GM12878 (cell line): Measurements from ENCODE around the gene HNMT. TPM values are rescaled to one million over a fixed set of nuclear protein-coding genes. Genes with fewer than 3 reads are reported as not detected.

Source experiments
- ATAC-seq: fragments of 200-7000 bp; cut with Tn5 transposase; 3 replicates; pipeline ENCODE4 v1.9.1; 2020; ENCODE audit warnings: mild to moderate bottlenecking, moderate library complexity
- BruUV-seq: library from RNA; stranded (reverse); fragments of 400-500 nt; replicated peaks from 2 replicates; lab custom pipeline; 2021; lab: Mats Ljungman, UMichigan
- CTCF ChIA-PET: fragments of 300-600 bp; sonication (Branson Sonifier 250); formaldehyde crosslinking; extraction: SDS; loops from one replicate; lab custom pipeline; 2021; ENCODE audit warnings: inconsistent platforms; lab: Yijun Ruan, JAX
- POLR2A ChIA-PET: fragments of 350-600 bp; formaldehyde crosslinking; extraction: SDS; loops from one replicate; lab custom pipeline; 2021; ENCODE audit warnings: inconsistent platforms; lab: Charles Lee
- RAD21 ChIA-PET: fragments of 300-600 bp; sonication (Branson Sonifier 250); formaldehyde crosslinking; loops from one replicate; lab custom pipeline; 2023; ENCODE audit warnings: antibody characterized with exemption; ENCODE audit not compliant: unreplicated experiment; lab: Charles Lee
- SMC1A ChIA-PET: fragments of 300-600 bp; sonication (Branson Sonifier 250); formaldehyde crosslinking; loops from one replicate; lab custom pipeline; 2023; ENCODE audit not compliant: unreplicated experiment, uncharacterized antibody; lab: Charles Lee
- DNase-seq: peaks from one replicate; pipeline ENCODE4 v3.0.0-alpha.2; 2011; ENCODE audit warnings: low read depth, low spot score
- FAIRE-seq: peaks from 3 replicates; lab custom pipeline; 2011; peaks lifted over from hg19 to GRCh38; lab: Jason Lieb, UNC
- H2AFZ ChIP-seq: 2 replicates; pipeline ENCODE4 v1.6.0; 2011; ENCODE audit warnings: low read depth, low read length, control low read depth; ENCODE audit not compliant: control insufficient read depth
- H3K27ac ChIP-seq: 2 replicates; pipeline ENCODE4 v1.5.1; 2011; ENCODE audit warnings: control low read depth; ENCODE audit not compliant: control insufficient read depth, insufficient read depth
- H3K27me3 ChIP-seq, 2 experiments: replicated peaks in 1 of 2; 2 replicates each; pipeline versions ENCODE4 v1.6.0 to v1.6.1; 2011; ENCODE audit warnings: low read length in 1 of 2; ENCODE audit not compliant: control insufficient read depth in 2 of 2, insufficient read depth in 2 of 2
- H3K36me3 ChIP-seq, 2 experiments: 2 replicates each; pipeline ENCODE4 v1.5.1; 2011; ENCODE audit warnings: low read length in 1 of 2; ENCODE audit not compliant: control insufficient read depth in 2 of 2, insufficient read depth in 2 of 2
- H3K4me1 ChIP-seq: 2 replicates; pipeline ENCODE4 v1.6.1; 2011; ENCODE audit warnings: mild to moderate bottlenecking, low read length, moderate library complexity, mixed read lengths; ENCODE audit not compliant: control insufficient read depth, insufficient read depth
- H3K4me2 ChIP-seq: 2 replicates; pipeline ENCODE4 v1.6.0; 2011; ENCODE audit warnings: control low read depth; ENCODE audit not compliant: control insufficient read depth, insufficient read depth
- H3K4me3 ChIP-seq: fragments of 200-600 bp; sonication (generic); 2 replicates; pipeline ENCODE4 v1.5.1; 2016
- H3K79me2 ChIP-seq: 2 replicates; pipeline ENCODE4 v1.6.0; 2011; ENCODE audit warnings: low read length; ENCODE audit not compliant: control insufficient read depth, insufficient read depth
- H3K9ac ChIP-seq: 2 replicates; pipeline ENCODE4 v1.8.0; 2011; ENCODE audit warnings: low read length, control low read depth, mixed read lengths; ENCODE audit not compliant: control insufficient read depth, insufficient read depth
- H3K9me3 ChIP-seq: replicated peaks from 3 replicates; pipeline ENCODE4 v1.5.1; 2011; ENCODE audit warnings: mild to moderate bottlenecking, low read length; ENCODE audit not compliant: control insufficient read depth, insufficient read depth
- H4K20me1 ChIP-seq: 2 replicates; pipeline ENCODE4 v1.6.0; 2011; ENCODE audit not compliant: control insufficient read depth, insufficient read depth
- ATF2 ChIP-seq: IDR thresholded peaks from 2 replicates; pipeline ENCODE4 v1.6.1; 2012; ENCODE audit warnings: low read length, inconsistent platforms
- EZH2 ChIP-seq: IDR thresholded peaks from 2 replicates; pipeline ENCODE4 v1.6.1; 2012; ENCODE audit warnings: low read depth, mild to moderate bottlenecking, control low read depth, inconsistent platforms, low read length, borderline replicate concordance; ENCODE audit not compliant: control insufficient read depth
- FOXM1 ChIP-seq: IDR thresholded peaks from 2 replicates; pipeline ENCODE4 v1.6.1; 2012; ENCODE audit warnings: low read depth, mild to moderate bottlenecking, inconsistent platforms, low read length, moderate library complexity
- KDM1A ChIP-seq: fragments of 200-600 bp; sonication (generic); IDR thresholded peaks from 2 replicates; pipeline ENCODE4 v1.6.1; 2016; ENCODE audit warnings: borderline replicate concordance
- MTA2 ChIP-seq: fragments of 450-650 bp; IDR thresholded peaks from 2 replicates; pipeline ENCODE4 v1.6.1; 2016; ENCODE audit warnings: low read depth, mild to moderate bottlenecking, moderate library complexity
- MYB ChIP-seq: fragments of 150-350 bp; IDR thresholded peaks from 2 replicates; pipeline ENCODE4 v1.6.1; 2014; ENCODE audit warnings: mild to moderate bottlenecking, low read depth, low read length, borderline replicate concordance
- RUNX3 ChIP-seq: IDR thresholded peaks from 2 replicates; pipeline ENCODE4 v1.6.1; 2012; ENCODE audit warnings: low read length, inconsistent platforms
- SMAD1 ChIP-seq: fragments of 450-650 bp; IDR thresholded peaks from 2 replicates; pipeline ENCODE4 v1.6.1; 2018; ENCODE audit warnings: mild to moderate bottlenecking, low read depth; ENCODE audit not compliant: partially characterized antibody
- TBL1XR1 ChIP-seq: IDR thresholded peaks from 2 replicates; pipeline ENCODE4 v1.6.1; 2012; ENCODE audit warnings: low read depth, low read length, improper control_type of control experiment
- USF1 ChIP-seq: IDR thresholded peaks from 2 replicates; pipeline ENCODE4 v1.6.1; 2011; ENCODE audit warnings: borderline replicate concordance, low read depth, mild to moderate bottlenecking, moderate library complexity, mixed read lengths, low read length; ENCODE audit not compliant: insufficient read depth; ENCODE audit errors: extremely low read length
- WRNIP1 ChIP-seq: IDR thresholded peaks from 2 replicates; pipeline ENCODE4 v1.6.1; 2011; ENCODE audit warnings: low read depth, low read length, improper control_type of control experiment, borderline replicate concordance
- ZZZ3 ChIP-seq: IDR thresholded peaks from 2 replicates; pipeline ENCODE4 v1.6.1; 2011; ENCODE audit warnings: low read depth; ENCODE audit not compliant: control insufficient read depth, insufficient read length
- WGBS: methylation state at CpG from one replicate; pipeline ENCODE4 v1.1.6; 2016; ENCODE audit warnings: low lambda C conversion rate; ENCODE audit not compliant: insufficient replicate concordance, insufficient coverage; ENCODE audit errors: missing lambda C conversion rate; 5-methylcytosine and 5-hydroxymethylcytosine counted together
- in situ Hi-C: fragments of 300-500 bp; cut with MboI; formaldehyde crosslinking; loops from 9 replicates; pipeline ENCODE4 v1.14.3; 2018; ENCODE audit warnings: mixed read lengths
- intact Hi-C: fragments of 100-400 bp; cut with micrococcal nuclease; formaldehyde crosslinking; loops from one replicate; pipeline ENCODE4 v1.14.2; 2022; ENCODE audit not compliant: unreplicated experiment
- polyA plus RNA-seq, 11 experiments: library from polyadenylated mRNA; depleted of rRNA in 4 of 11; unstranded in 6 of 11; stranded (reverse) in 5 of 11; fragments of >200 nt; fragmentation: Nextera tagmentation in 4 of 11; fragmentation: Illumina TruSeq in 1 of 11; extraction: Ambion mirVana in 4 of 11; extraction: Trizol in 1 of 11; gene quantifications; 1 replicate in 1 of 11; 2 replicates in 10 of 11; pipeline versions ENCODE4 v1.2.1 to v1.2.3, GENCODE V29; 2011 to 2016; ENCODE audit warnings: inconsistent platforms in 2 of 11, missing spikeins in 2 of 11, low read depth in 1 of 11
- total RNA-seq, 4 experiments: library from RNA; depleted of rRNA in 3 of 4; stranded (reverse); fragments of >200 nt in 3 of 4; fragmentation: Illumina TruSeq in 1 of 4; extraction: Trizol in 1 of 4; gene quantifications; 2 replicates each; pipeline versions ENCODE4 v1.2.1 to v1.2.3, GENCODE V29; 2013 to 2021
- TF ChIP-seq, protein P1 (sequence below): fragments of 150-350 bp; IDR thresholded peaks from 2 replicates; pipeline ENCODE4 v1.6.1; 2016; ENCODE audit warnings: low read depth, low read length

Gene HNMT
- total and polyA plus RNA-seq, 10 of the 15 experiments (the other 5 are each of a cell fraction or from before 2014, with no cell fraction given) = not detected

GRCh38 chr2:137929519-137929916 is 34.8 kb upstream of the HNMT start (continued):
- no peak for TF ChIP-seq EZH2

- CTCF ChIA-PET = interaction anchor here (1.5 kb wide), 1 partner anchor 18 kb away, joined by 7 read pairs; no protein-coding TSS in a partner anchor
- in situ Hi-C loops = no loop called here
- no peak for DNase-seq
- Histone ChIP-seq H3K9me3 (no peaks in the 10 kb centered on the region), H3K9ac (no peak overlapping the region), H3K4me2 (no peak overlapping the region), H3K36me3 (no peaks in the 10 kb centered on the region), H4K20me1 (no peaks in the 10 kb centered on the region), H2AFZ (no peak overlapping the region), H3K4me3 (no peak overlapping the region), H3K4me1 (no peaks in the 10 kb centered on the region), H3K27me3 (no peaks in the 10 kb centered on the region), H3K79me2 (no peaks in the 10 kb centered on the region), H3K27ac (no peak overlapping the region)
- SMC1A ChIA-PET = interaction anchor here (1.0 to 1.2 kb wide), 2 partner anchors 8 to 111 kb away, joined by 3 to 4 read pairs; no protein-coding TSS in a partner anchor
- 60% methylated on average over 3 of the region's 3 CpGs for WGBS
- no peak for FAIRE-seq
- no peak for ATAC-seq
- RAD21 ChIA-PET = no interaction called here
- POLR2A ChIA-PET = no interaction called here
- BruUV-seq = no TSS peak
- intact Hi-C loops = no loop called here
- TF ChIP-seq ATF2 = no peak
- TF ChIP-seq WRNIP1 = no peak
- no peak for TF ChIP-seq MTA2
- TF ChIP-seq, protein P1, sequence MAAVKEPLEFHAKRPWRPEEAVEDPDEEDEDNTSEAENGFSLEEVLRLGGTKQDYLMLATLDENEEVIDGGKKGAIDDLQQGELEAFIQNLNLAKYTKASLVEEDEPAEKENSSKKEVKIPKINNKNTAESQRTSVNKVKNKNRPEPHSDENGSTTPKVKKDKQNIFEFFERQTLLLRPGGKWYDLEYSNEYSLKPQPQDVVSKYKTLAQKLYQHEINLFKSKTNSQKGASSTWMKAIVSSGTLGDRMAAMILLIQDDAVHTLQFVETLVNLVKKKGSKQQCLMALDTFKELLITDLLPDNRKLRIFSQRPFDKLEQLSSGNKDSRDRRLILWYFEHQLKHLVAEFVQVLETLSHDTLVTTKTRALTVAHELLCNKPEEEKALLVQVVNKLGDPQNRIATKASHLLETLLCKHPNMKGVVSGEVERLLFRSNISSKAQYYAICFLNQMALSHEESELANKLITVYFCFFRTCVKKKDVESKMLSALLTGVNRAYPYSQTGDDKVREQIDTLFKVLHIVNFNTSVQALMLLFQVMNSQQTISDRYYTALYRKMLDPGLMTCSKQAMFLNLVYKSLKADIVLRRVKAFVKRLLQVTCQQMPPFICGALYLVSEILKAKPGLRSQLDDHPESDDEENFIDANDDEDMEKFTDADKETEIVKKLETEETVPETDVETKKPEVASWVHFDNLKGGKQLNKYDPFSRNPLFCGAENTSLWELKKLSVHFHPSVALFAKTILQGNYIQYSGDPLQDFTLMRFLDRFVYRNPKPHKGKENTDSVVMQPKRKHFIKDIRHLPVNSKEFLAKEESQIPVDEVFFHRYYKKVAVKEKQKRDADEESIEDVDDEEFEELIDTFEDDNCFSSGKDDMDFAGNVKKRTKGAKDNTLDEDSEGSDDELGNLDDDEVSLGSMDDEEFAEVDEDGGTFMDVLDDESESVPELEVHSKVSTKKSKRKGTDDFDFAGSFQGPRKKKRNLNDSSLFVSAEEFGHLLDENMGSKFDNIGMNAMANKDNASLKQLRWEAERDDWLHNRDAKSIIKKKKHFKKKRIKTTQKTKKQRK = no peak
- TF ChIP-seq USF1 = no peak
- TF ChIP-seq ZZZ3 = no peak
- TF ChIP-seq SMAD1 = no peak
- TF ChIP-seq RUNX3 = no peak
- TF ChIP-seq FOXM1 = no peak
- TF ChIP-seq TBL1XR1 = no peak
- TF ChIP-seq KDM1A = no peak
- TF ChIP-seq MYB = no peak
Observed at GRCh38 chr2:137930146-137930545, 34.1 kb upstream of the HNMT start.
